OCI-M2 (cell line): ENCODE results near the gene SCG2.

ENCODE experiments used
- DNase-seq: peaks from one replicate; lab custom pipeline; 2025; ENCODE audit not compliant: unreplicated experiment; lab: John Stamatoyannopoulos, UW

The SCG2 gene

DNA sequence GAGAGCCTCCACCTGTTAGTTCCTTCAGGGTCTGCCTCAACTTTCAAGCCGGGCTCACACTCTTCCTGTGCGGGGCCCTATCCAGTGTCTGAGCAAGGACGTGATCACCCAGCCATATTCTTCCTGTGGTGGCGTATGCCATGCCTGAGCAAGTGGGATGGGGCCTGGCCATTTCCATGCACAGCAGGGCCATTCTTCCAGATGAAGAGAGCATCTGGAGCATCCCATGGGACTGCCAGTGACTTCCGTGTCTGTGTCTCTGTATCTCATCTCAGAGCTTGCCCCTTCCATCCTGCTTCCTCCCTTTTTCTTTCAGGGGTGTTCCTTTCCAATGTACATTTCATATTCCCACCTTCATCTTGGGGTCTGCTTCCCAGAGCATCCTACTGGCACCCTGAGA is 20.2 kb downstream of the SCG2 start:
- DNase-seq, result no peak

DNA sequence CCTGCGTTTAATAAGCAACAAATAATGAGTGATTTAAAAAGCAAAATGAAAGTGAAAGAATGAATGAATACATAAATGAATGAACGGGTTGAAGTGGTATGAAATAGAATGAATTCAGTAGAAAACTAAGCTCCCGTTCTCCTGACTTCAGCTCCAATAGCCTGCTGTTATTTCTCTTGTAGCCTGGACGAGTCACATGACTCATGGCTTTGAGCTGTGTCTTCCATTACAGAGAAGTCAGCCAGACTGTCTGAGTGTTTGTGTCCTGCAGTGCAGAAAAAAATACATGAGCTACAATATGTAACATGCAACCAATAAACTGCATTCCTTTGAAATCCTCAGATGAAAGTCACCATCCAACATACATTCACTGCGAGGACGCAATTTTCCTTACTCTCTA is 21.2 kb downstream of the SCG2 start:
- DNase-seq, result no peak

DNA sequence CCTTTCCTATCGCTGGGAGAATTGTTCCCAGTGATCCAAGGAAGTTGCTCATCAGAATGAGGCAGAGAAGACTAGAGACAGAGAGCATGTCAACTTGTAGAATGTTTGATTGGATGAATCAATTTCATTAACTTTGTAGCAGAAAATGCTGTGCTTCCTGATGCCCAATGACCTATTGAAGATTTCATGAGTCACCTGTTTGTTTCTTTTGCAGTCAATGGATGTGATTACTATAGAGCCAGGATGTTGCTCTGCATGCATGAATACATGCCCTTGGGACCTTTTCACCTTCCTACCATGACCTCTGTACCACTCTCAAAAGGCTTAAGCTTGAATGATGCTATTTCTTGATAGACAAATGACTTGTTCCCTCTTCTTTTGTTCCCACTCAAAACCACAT is 23.3 kb downstream of the SCG2 start:
- no peak for DNase-seq

DNA sequence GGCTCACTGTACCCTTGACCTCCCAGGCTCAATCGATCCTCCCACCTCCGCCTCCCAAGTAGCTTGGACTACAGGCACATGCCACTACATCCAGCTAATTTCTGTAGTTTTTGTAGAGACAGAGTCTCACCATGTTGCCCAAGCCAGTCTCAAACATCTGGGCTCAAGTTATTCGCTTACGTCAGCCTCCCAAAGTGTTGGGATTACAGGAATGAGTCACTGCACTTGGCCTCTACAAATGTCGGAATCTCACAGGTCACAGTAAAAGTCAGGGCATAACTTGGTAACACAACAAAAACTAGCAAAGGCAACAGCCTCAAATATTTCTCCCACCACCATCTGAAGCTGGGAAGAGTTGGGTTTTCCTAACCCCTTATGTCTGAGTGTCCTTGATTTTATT is 25.3 kb downstream of the SCG2 start:
- DNase-seq, result no peak

DNA sequence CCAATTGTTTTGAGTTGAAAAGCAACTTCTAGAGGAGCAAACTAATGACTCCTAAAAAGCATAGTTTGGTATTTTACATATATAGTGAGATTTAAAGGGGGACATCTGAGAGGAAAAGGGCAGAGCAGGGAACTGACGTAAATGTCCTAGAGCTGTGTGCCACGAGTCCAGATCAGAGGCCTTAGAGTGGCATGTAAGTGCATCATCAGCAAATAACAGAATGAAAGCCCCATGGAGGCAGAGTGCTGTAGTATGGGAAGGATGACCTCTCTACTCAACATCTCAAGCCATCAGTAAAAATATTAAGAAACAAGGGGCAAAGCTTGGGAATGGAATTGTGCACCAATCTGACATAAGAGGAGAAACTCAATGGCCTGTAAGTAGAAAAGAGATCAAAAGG is 31.4 kb downstream of the SCG2 start:
- DNase-seq, result no peak

DNA sequence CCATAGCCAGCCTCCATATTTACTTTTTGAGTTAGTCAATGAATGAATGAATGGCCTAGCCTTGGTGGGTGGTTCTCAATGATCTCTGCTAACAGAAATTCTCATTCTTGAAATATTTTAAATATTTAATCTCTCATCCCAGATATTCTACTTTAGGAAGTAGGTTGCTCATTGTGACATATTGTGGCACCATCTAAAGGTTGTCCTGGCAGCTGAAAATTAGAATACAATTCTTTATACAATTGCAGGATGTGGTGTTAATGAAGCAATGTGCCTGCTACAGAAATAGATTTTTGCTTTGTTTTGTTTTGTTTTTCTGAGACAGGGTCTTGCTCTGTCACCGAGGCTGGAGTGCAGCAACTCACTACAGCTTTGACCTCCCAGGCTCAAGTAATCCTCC is 35.8 kb downstream of the SCG2 start:
- DNase-seq, result no peak

DNA sequence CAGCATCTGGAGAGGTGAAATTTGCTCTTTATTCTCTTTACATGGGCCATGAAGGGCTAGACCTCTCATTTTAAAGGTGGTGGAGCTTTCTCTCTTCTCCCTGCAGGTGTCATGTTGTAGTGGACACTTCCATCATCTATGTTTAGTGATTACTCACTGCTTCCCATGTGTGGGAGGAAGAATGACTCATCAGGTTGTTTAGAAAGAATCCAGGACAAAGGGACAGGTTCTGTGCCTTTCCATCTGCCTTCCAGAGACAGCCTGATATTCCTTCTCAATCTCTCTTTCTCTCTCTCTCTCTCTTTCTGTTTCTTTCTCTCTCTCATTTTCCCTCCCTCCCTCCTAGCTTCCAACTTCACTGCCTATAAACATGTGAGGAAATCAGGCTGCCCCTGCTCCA is 38.7 kb downstream of the SCG2 start:
- no peak for DNase-seq

DNA sequence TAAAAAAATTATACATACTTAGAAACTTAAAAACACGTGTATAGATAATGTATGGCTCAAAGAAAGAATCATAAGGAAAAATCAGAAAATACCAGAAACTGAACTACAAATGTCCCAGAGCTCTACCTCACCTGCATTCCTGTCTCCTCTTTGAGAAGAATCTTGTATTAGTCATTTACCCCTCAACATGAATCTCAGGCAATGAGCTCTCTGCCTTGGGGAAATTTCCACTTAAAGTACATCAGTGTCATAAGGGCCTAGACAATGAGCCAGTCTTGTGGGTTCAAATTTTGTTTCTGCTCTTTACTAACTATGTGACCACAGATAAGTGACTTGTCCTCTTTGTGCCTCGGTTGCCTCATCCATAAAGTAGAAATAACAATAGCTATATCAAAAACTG is 40.1 kb downstream of the SCG2 start:
- DNase-seq, result no peak

DNA sequence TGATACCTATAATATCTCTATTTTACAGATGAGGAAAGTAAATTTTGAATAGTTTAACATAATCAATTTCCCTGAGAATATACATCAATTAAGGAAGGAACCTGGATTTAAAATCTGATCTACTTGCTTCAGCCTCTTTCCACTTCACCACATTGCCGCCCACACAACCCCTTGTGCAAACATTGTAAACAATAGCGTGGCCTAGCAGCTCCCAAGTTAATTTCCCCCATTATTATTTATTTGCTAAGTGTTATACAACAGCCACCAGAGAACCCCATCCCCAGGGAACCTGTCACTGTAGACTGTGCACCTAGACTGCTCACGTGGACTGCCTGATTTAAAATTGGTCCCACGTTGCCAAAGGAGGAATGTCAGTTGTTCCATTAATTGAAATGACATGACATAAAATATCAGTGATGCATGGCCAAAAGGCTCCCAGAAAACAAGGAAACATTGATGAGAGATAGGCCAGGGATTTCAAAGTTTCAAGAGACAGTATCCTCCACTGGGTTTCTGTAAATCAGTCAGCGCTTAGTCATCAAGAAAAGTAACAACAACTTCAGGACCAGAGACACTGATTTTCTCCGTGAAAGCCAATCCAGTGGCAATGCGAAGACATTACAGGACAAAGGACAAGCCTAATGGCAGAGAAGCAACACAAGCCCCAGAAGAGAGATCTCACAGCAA is 41.3 kb downstream of the SCG2 start:
- no peak for DNase-seq

DNA sequence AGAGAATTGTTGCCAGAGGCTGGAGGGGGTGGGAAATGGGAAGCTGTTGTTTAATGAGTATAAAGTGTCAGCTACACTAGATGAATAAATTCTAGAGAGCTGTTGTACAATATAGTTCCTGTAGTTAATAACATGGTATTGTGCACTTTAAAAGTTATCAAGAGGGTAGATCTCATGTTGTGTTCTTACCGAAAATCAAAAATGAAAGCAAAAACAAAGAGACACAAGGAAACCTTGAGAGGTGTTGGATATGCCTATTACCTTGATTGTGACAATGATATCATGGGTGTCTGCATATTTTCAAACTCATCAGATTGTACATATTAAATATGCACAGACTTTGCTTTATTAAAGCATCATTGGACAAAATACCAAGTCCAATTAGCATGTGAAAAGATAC is 43.2 kb downstream of the SCG2 start:
- DNase-seq, result no peak

DNA sequence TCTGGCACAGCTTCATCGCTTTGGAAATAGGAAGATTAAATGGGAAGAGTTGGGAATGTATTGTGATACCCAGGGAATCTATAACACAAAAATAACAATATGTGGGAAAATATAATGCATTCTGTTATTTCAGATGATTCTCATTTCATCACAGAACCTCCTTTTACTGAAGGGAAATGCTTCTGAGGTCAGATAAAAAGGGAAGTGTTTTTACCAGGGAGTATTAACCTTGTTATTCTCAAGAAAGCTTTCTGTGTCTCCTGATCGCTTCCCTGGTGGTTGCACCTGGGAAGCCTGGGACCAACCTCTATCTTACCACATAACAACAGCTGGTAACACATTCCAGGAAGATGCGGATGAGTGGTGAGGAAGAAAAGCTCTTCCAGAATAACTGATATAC is 47.2 kb downstream of the SCG2 start:
- DNase-seq, result no peak

DNA sequence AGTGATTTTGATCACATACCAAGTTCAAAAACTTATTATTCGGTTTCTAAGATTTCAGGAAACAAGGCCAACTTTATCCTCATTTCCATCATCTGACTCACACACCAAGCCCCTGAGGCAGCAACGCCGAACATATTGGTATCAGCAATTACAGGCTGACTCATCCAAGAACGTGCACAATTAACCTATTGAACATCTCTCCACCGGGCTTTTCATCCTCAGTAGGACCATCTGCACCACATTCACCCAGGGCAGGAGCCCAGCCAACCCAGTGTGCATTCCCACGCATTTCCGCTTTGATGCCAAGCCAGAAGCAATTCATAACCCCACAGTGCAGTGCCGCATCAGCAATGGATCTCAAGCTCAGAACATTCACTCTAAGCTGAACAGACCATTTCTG is 52.9 kb downstream of the SCG2 start:
- DNase-seq, result no peak

DNA sequence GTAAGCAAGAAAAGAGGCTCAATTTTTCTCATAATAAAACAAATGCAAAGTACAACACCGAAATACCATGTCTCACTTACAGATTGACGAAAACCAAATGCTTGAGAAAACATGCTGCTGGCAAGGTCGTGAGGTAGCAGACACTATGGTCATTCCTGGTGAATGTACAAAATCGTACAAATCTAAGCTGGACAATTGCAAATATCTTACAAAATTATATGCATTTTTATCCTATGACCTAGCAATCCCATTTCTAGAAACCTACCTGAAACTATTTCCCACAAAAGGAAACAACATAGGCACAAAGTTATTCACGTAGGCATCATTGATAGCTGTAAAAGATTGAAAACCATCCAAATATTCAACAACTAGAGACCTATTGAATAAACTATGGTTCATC is 54.0 kb downstream of the SCG2 start:
- DNase-seq, result no peak
